ENCODE results near the gene PRTN3. TPM values are rescaled to one million over a fixed set of nuclear protein-coding genes. Genes with fewer than 3 reads are reported as not detected.

The PRTN3 gene
- total and polyA plus RNA-seq, 2 experiments from 2014 or later: not detected

DNA sequence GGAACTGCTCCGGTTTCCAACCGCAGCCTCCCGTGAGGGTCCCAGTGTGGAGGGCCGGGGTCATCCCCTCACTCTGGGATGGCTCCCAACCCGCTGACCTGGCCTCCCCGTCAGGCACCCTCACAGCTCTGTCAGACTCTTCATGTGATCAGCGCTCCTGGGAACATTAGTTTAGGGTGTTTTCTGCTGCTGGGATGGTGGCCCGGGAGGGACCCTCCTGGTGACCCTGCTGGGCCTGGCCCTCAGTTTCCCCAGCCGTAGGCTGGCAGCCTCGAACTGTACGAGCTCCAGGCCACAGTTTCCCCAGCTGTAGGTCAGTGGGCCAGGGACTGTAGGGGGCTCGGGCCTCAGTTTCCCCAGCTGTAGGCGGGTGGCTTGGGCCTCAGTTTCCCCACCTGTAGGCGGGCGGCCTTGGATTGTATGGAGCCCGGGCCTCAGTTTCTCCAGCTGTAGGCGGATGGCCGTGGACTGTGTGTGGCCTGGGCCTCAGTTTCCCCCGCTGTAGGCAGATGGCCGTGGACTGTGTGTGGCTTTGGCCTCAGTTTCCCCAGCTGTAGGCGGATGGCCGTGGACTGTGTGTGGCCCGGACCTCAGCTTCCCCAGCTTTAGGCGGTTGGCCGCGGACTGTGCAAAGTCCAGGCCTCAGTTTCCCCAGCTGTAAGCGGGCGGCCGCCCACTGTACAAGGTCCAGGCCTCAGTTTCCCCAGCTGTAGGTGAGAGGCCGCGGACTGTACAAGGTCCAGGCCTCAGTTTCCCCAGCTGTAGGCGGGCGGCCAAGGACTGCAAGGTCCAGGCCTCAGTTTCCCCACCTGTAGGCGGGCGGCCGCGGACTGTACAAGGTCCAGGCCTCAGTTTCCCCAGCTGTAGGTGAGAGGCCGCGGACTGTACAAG lies 44.9 kb upstream of the PRTN3 start:
- Histone ChIP-seq H3K4me1 (ENCODE audit: insufficient read depth) (peaks cover 18% of the 10 kb centered on the region), H3K27ac (peak overlapping the region; percentile 82), H3K9me3 (ENCODE audit: low read depth) (no peaks in the 10 kb centered on the region), H3K4me3 (peak overlapping the region; percentile 30), H3K27me3 (no peaks in the 10 kb centered on the region), H3K79me2 (peaks cover 34% of the 10 kb centered on the region), H4K20me1 (ENCODE audit: insufficient read depth, poor library complexity, severe bottlenecking) (peaks cover 31% of the 10 kb centered on the region), H3K36me3 (replicated peaks; ENCODE audit: insufficient read depth, low read depth) (no peaks in the 10 kb centered on the region), H3K4me2 (peak overlapping the region; percentile 83), H2AFZ (peak overlapping the region; percentile 55), H3K9me2 (replicated peaks; ENCODE audit: insufficient read depth) (no peaks in the 10 kb centered on the region)
- TF ChIP-seq EZH2phosphoT487 (IDR thresholded peaks at IDR 0.05; ENCODE audit: low read depth, severe bottlenecking, unreplicated experiment): no peak
- TF ChIP-seq, protein P1, sequence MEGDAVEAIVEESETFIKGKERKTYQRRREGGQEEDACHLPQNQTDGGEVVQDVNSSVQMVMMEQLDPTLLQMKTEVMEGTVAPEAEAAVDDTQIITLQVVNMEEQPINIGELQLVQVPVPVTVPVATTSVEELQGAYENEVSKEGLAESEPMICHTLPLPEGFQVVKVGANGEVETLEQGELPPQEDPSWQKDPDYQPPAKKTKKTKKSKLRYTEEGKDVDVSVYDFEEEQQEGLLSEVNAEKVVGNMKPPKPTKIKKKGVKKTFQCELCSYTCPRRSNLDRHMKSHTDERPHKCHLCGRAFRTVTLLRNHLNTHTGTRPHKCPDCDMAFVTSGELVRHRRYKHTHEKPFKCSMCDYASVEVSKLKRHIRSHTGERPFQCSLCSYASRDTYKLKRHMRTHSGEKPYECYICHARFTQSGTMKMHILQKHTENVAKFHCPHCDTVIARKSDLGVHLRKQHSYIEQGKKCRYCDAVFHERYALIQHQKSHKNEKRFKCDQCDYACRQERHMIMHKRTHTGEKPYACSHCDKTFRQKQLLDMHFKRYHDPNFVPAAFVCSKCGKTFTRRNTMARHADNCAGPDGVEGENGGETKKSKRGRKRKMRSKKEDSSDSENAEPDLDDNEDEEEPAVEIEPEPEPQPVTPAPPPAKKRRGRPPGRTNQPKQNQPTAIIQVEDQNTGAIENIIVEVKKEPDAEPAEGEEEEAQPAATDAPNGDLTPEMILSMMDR (IDR thresholded peaks at IDR 0.05; ENCODE audit: poor library complexity): no peak
- TF ChIP-seq EZH2 (IDR thresholded peaks at IDR 0.05; ENCODE audit: borderline replicate concordance): no peak
- DNase-seq (ENCODE audit: low spot score): no peak
- WGBS (ENCODE audit: low lambda C conversion rate, missing lambda C conversion rate): 94% methylated on average over 38 of the region's 39 CpGs

DNA sequence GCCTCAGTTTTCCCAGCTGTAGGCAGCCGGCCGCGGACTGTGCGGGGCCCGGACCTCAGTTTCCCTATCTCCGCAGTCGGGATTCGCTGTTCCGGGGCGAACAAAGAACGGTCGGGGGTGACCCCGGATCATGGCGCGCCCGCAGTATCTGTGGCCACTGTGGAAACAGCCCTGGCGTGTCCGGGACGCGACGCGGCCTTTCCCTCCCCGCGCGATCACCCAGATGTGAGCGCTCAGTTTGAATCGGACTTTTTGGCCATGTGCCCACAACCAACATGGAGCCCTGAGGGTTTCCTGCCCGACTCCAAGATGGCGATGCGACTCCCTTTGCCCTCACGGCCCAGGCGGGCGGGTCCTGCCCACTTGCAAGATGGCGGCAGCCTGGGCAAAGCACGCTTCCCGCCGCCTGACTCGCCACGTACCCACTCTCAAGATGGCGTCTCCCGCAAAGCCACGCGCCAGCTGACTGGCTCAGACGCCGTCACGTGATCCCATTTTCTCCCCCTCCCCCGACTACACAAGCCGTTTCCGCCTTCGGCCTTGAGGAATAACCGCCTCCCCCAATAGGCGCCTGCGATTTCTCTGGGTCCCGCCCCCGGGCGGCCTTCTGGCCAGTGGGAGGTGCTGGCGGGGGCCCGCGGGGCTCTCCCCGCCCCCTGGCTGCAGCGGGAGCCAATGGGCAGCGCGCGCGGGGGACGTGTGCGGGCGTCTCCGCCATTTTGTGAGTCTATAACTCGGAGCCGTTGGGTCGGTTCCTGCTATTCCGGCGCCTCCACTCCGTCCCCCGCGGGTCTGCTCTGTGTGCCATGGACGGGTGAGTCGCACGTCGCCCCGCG lies 43.9 kb upstream of the PRTN3 start, which contains the start of gene PTBP1:
PTBP1 (plus strand) TSS at position 761 of the 836 bp plus-strand sequence; CDS start at position 807, 46 bp downstream.
- H2AFZ ChIP-seq: peak within 1 kb of the TSS; percentile 55
- DNase-seq (ENCODE audit: low spot score): peak; percentile 100
- WGBS (ENCODE audit: low lambda C conversion rate, missing lambda C conversion rate): 3% methylated on average over 52 of the region's 83 CpGs

DNA sequence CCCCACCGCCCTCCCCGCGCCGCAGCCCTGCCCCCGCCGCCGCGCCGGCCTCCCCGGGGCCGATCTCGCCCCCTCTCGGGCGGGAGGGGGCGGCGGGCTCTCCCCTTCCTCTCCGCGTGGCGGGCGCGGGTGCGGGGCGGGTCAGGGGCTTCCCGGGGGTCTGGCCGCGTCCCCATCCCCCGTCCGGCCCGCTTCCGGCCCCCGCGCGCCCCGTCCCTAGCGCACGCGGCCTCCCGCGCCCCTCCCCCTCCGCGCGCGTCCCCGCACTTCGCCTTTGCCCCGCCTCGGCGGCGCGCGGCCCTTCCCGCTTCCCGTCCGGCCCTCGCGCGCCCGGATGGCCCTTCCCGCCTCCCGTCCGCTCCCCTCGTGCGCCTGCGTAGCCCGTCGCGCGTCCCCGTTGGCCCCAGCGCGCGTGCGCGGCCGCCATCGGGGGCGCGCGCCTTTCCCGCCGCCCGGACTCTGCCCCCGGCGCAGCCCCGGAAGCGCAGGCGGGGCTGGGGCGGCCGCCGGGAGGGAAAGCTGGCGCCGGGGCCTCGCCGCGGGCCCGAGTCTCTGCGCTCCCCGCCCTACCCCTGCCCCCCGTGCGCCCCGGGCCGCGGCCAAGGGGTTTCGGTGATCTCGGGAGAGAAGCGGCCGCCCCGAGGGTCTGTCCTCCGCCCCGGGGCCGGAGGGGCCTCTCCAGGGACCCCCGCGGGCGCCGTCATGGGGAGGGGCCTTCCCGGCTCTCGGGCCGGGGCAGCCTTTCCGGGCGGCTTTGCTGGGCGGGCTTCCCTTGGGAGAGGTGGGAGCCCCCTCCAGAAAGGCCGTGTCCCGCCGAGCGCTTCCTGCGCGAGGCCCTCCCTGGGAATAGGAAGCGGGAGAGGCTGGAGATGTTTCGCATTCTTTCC lies 43.0 kb upstream of the PRTN3 start:
- Histone ChIP-seq H3K9me2 (replicated peaks; ENCODE audit: insufficient read depth) (no peaks in the 10 kb centered on the region), H4K20me1 (ENCODE audit: insufficient read depth, poor library complexity, severe bottlenecking) (peaks cover 49% of the 10 kb centered on the region), H3K4me2 (peak overlapping the region; percentile 98), H3K79me2 (peaks cover 53% of the 10 kb centered on the region), H3K27ac (peak overlapping the region; percentile 97), H3K4me1 (ENCODE audit: insufficient read depth) (peaks cover 36% of the 10 kb centered on the region), H3K27me3 (no peaks in the 10 kb centered on the region), H3K4me3 (peak overlapping the region; percentile 100), H3K36me3 (replicated peaks; ENCODE audit: insufficient read depth, low read depth) (no peaks in the 10 kb centered on the region), H2AFZ (no peak overlapping the region), H3K9me3 (ENCODE audit: low read depth) (no peaks in the 10 kb centered on the region)
- TF ChIP-seq EZH2 (IDR thresholded peaks at IDR 0.05; ENCODE audit: borderline replicate concordance) (no peak), EZH2phosphoT487 (IDR thresholded peaks at IDR 0.05; ENCODE audit: low read depth, severe bottlenecking, unreplicated experiment) (no peak)
- TF ChIP-seq, protein P1 (IDR thresholded peaks at IDR 0.05; ENCODE audit: poor library complexity): no peak
- DNase-seq (ENCODE audit: low spot score): peak; percentile 97
- whole genome bisulfite sequencing (ENCODE audit: low lambda C conversion rate, missing lambda C conversion rate): under 1% methylated on average over 16 of the region's 129 CpGs

More for the DNA sequence above, 43.9 kb upstream of the PRTN3 start, which contains the start of gene PTBP1:
- Histone ChIP-seq H3K27me3 (no peaks in the 10 kb centered on the region), H3K36me3 (replicated peaks; ENCODE audit: insufficient read depth, low read depth) (no peaks in the 10 kb centered on the region), H3K4me3 (peak within 1 kb of the TSS; percentile 100), H3K9me3 (ENCODE audit: low read depth) (no peaks in the 10 kb centered on the region), H3K27ac (peak within 1 kb of the TSS; percentile 97), H3K79me2 (peaks cover 44% of the 10 kb centered on the region), H3K4me2 (peak within 1 kb of the TSS; percentile 98), H3K4me1 (ENCODE audit: insufficient read depth) (peaks cover 27% of the 10 kb centered on the region), H3K9me2 (replicated peaks; ENCODE audit: insufficient read depth) (no peaks in the 10 kb centered on the region), H4K20me1 (ENCODE audit: insufficient read depth, poor library complexity, severe bottlenecking) (peaks cover 41% of the 10 kb centered on the region)
- TF ChIP-seq EZH2phosphoT487 (IDR thresholded peaks at IDR 0.05; ENCODE audit: low read depth, severe bottlenecking, unreplicated experiment) (no peak), EZH2 (IDR thresholded peaks at IDR 0.05; ENCODE audit: borderline replicate concordance) (no peak)
- TF ChIP-seq, protein P1 (IDR thresholded peaks at IDR 0.05; ENCODE audit: poor library complexity): no peak

All from hepatocyte (in vitro differentiated cells).